GM20431 (cell line): ENCODE results near the gene FGR.
"Not testable (repeated sequence)": the region's sequence is repeated elsewhere in the genome, so short reads cannot be mapped to it uniquely, and the experiment has no call there.

Source experiments
- in situ Hi-C: fragments of 300-500 bp; cut with MseI, MboI; formaldehyde crosslinking; loops from one replicate; pipeline ENCODE4 v1.15.0; 2020; ENCODE audit warnings: low sequenced_read_pairs; ENCODE audit not compliant: unreplicated experiment

The FGR gene

GRCh38 chr1:27634985-27635367 is at the start of gene FGR:
FGR (minus strand) TSS chr1:27635185; CDS start chr1:27623916, 11,269 bp downstream.
- in situ Hi-C loops = no loop called here

DNA sequence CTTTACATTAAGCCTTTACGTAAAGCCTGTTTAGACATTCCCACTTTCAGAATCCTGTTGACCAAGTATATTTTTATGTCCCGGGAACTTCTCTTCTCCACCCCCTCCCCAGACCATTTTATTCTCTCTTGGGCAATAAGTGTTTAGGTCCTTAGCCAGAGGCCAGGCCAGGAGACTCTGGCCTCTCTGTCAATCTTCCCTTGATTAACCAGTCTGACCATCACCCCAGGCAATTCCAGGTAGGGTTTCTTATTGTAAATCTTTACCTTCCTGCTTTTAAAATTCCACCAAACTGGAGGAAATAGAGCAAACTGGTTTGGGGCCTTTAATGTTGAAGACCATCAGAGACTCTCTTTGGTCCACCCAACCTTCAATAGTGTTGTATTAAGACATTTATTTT is 49.2 kb upstream of the FGR start:
- in situ Hi-C loops = no loop called here

DNA sequence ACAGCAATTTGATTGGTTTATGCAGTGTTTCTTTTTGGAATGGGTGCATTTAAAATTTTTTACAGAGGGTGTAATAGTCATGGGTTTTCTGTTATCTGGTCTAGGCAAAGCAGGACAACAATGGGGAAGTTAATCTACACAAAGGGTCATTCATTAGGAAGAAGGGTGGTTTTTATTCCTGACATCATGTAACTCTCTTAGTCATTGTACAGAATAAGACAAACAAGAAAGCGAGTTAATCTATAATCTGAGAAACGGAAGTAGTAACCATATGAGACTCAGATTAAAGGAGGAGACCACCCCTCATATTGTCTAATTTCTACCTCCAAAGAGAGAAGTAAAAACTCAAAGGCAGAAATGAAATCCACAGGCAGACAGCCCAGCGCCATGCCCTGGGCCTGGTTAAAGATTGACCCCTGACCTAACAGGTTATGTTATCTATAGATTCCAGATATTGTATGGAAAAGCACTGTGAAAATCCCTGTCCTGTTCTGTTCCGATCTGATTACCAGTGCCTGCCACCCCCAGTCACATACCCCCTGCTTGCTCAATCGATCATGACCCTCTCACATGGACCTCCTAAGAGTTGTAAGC is 47.5 kb upstream of the FGR start:
- in situ Hi-C loops = no loop called here

GRCh38 chr1:27681580-27681979 is 46.6 kb upstream of the FGR start:
- in situ Hi-C loops = not testable (repeated sequence)

- in situ Hi-C loops = not testable (repeated sequence)
These were observed 45.3 kb upstream of the FGR start for GRCh38 chr1:27680225-27680791.

DNA sequence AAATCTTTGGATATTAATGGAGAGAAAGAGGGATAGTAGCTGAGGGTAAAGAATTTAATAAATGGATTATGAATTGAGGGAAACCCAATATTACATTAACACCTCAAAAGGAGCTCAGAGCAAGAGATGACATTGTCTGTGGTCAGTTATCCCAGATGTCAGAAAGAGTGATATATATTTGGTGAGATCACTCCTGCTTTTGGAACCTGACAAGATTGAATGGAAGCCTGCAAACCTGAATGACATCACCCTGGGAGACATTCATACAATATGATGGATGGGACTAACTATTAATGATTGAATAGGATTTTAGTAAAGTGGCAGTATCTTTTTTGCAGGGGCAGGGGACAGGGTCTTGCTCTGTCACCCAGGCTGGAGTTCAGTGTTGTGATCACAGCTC is 43.8 kb upstream of the FGR start:
- in situ Hi-C loops = no loop called here

- in situ Hi-C loops = no loop called here
These were observed 41.4 kb upstream of the FGR start for GRCh38 chr1:27676410-27676809.

DNA sequence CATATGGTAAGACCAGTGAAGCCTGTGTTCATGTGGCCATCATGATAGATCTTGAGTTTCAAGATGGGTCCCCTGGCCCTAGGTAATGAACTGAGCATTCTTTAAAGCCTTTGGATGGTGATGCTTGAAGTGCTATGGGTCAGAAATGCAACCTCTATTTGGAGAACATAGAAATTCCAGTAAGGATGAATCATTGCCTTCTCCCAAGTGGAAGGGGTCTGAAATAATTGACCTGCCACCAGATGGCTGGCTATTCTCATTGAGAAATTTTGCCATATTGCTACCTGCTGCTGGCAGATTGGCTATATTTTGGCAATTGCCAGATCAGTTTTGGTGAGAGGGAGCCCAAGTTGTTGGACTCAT is 37.7 kb upstream of the FGR start:
- in situ Hi-C loops = no loop called here

DNA sequence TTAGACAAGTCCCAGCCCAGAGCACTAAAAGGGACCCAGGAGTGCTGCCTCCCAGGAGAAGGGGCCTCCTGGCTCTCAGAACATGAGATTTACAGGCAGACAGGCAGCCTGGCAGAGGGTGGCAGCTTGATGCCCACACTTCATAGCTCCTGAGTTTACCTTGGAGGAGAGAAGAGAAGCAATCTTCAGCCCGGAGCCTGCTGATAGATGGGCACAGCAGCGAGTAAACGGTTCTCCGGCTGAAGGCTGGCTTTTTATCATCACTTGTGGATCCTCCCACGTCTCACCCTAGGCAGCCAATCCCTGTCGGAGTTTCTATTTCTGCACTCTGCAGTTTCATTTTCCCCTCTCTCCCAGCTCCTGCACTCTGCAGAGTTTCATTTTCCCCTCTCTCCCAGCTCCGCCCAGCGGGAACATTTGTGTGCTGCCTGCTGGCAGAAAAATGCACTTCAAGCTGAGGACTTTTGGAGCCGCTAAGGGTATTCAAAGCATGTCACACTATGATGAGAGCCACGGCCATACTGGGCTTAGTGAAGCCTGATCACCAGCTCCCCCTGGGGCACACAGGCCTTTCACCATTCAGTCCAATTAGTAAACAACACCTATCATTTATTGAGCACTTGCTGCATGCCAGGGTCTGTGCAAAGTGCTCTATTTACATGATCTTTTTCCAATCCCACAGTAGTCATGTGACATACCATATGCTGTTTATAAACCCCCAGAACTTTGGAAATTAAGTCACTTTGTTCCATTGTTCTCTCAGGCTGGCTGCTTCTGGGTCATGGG is 37.2 kb upstream of the FGR start, which contains the start of gene IFI6:
Gene IFI6, minus strand, starts transcription at position 229 of the 786 bp plus-strand sequence. CDS start 2,878 bp downstream, outside the sequence.
- in situ Hi-C loops = no loop called here

DNA sequence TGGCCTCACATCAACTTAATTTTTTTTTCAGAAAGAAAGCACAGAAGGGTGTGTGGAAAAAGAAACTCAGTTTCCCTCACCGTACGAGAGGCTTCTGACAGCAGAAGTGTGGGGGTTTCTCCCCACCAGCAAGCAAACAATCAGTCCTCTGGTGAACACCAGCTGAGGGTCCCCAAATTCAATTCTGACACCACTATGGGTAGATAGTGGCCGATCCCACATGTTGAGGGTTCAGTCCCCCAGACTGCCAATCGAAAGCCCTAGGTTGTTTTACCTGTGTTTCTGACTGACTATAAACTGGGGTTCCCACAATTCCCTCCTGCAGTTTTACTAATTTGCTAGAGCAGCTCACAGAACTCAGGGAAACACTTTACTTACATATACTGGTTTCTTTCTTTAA is 34.9 kb upstream of the FGR start:
- in situ Hi-C loops = no loop called here

GRCh38 chr1:27668808-27669723 is 34.1 kb upstream of the FGR start:
- in situ Hi-C loops = no loop called here

GRCh38 chr1:27668121-27668807 is 33.3 kb upstream of the FGR start:
- in situ Hi-C loops = no loop called here

GRCh38 chr1:27666791-27667254 is 31.8 kb upstream of the FGR start:
- in situ Hi-C loops = no loop called here

- in situ Hi-C loops = no loop called here
These were observed 31.3 kb upstream of the FGR start for GRCh38 chr1:27666294-27666693.

- in situ Hi-C loops = no loop called here
These were observed 30.1 kb upstream of the FGR start for GRCh38 chr1:27665016-27665651.

DNA sequence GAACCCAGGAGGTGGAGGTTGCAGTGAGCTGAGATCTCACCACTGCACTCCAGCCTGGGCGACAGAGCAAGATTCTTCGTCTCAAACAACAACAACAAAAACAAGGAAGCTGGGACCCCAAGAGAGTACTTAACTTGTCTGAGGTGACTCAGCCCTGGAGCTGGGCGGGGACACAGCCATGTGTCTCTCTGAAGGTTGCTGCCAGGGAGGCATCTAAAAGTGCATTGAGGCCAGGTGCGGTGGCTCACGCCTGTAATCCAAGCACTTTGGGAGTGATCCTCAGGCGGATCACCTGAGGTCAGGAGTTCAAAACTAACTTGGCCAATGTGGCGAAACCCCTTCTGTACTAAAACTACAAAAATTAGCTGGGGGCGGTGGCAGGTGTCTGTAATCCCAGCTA is 29.3 kb upstream of the FGR start:
- in situ Hi-C loops = loop anchor here (5.0 kb wide), 1 partner anchor 57 kb away; no protein-coding TSS in a partner anchor

DNA sequence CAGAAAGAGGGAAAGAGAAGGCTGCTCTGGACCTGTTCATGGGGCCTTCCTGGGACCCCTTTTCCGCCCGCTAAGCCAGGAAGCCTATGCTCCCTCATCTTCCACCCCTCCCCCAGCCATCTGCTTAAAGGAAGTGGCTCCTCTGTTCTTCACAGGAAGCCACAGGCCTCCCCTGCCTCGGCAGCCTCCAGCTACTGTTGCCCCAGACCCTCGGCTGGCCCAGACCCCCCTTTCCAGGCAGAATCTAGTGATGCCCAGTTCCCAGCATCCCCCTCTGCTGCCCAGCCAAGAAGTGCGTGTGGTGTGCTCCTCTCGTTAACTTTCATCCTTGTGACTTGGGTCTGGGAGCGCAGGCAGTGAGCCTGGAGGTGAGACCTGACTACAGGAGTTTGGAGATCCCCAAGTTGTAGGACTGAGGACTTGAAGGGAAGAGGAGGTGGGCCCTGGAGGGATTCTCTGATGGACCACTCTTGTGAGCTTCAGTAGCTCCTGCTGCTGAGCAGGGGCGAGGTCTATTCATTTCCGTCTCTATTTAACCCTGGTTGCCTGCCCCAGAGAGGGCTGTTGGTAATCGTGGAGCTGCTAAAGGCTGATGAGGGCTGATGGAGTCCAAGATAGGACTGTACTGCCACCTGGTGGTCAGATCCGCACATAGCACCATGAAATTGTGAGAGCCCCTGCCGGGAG is 27.9 kb upstream of the FGR start:
- in situ Hi-C loops = loop anchor here (5.0 kb wide), 1 partner anchor 56 kb away; no protein-coding TSS in a partner anchor

- in situ Hi-C loops = loop anchor here (5.0 kb wide), 1 partner anchor 55 kb away; no protein-coding TSS in a partner anchor
These were observed 27.3 kb upstream of the FGR start for GRCh38 chr1:27662261-27662660.
